Tibial nerve (tissue), 4 donors: ENCODE results near the gene CTNNB1. TPM values are rescaled to one million over a fixed set of nuclear protein-coding genes. Genes with fewer than 3 reads are reported as not detected.

Source experiments
- DNase-seq, 2 donors: peaks; one replicate each; pipeline ENCODE4 v3.0.0-alpha.2; 2019; ENCODE audit warnings: low spot score in 2 of 2
- H3K27ac ChIP-seq, 4 donors: fragments of 200-600 bp; sonication (generic) in 3 of 4; one replicate each; pipeline ENCODE4 v1.5.1; 2017 to 2019; ENCODE audit warnings: mild to moderate bottlenecking in 1 of 4
- H3K27me3 ChIP-seq, 2 donors: fragments of 200-600 bp; sonication (generic) in 1 of 2; one replicate each; pipeline versions ENCODE4 v1.5.1 to v1.6.0; 2017 to 2019
- H3K36me3 ChIP-seq, 3 donors: fragments of 200-600 bp; sonication (generic); one replicate each; pipeline ENCODE4 v1.5.1; 2018 to 2019
- H3K4me1 ChIP-seq, 4 donors: fragments of 200-600 bp; sonication (generic) in 3 of 4; one replicate each; pipeline ENCODE4 v1.5.1; 2017 to 2019
- H3K4me3 ChIP-seq, 4 donors: fragments of 200-600 bp; sonication (generic) in 3 of 4; one replicate each; pipeline ENCODE4 v1.5.1; 2017 to 2019; ENCODE audit warnings: mild to moderate bottlenecking in 1 of 4, moderate library complexity in 1 of 4
- H3K9me3 ChIP-seq, 4 donors: fragments of 200-600 bp; sonication (generic) in 3 of 4; one replicate each; pipeline ENCODE4 v1.5.1; 2017 to 2019
- EP300 ChIP-seq, 2 donors: sonication (generic); formaldehyde crosslinking; IDR thresholded peaks; one replicate each; pipeline ENCODE4 v1.6.1; 2017; ENCODE audit warnings: antibody characterized with exemption in 2 of 2, mild to moderate bottlenecking in 1 of 2
- POLR2A ChIP-seq, 2 donors: fragments of 450-650 bp; IDR thresholded peaks; one replicate each; pipeline ENCODE4 v1.6.1; 2017; ENCODE audit warnings: antibody characterized with exemption in 2 of 2, mild to moderate bottlenecking in 2 of 2, moderate library complexity in 2 of 2
- WGBS, 2 donors: methylation state at CpG; one replicate each; pipeline ENCODE4 v1.1.5; 2018; 5-methylcytosine and 5-hydroxymethylcytosine counted together
- total RNA-seq, 4 donors: library from RNA; depleted of rRNA; stranded (reverse); fragments of >200 nt; gene quantifications; one replicate each; pipeline ENCODE4 v1.1.0, GENCODE V29; 2016
- TF ChIP-seq, protein P1 (sequence below), 5 experiments: fragments of 200-600 bp in 3 of 5; fragments of 450-650 bp in 2 of 5; sonication (generic) in 3 of 5; IDR thresholded peaks; one replicate each; pipeline ENCODE4 v1.5.1; 2016 to 2019; ENCODE audit warnings: antibody characterized with exemption in 5 of 5, mild to moderate bottlenecking in 3 of 5, moderate library complexity in 2 of 5

The CTNNB1 gene
- total RNA-seq, 4 donors from 2014 or later = 411 to 548 (median 505) TPM

GRCh38 chr3:41207355-41207754 lies 8.1 kb downstream of the CTNNB1 start:
- WGBS, 2 donors = 16 to 17% methylated on average over 1 of the region's 1 CpG
- no peaks in the 10 kb centered on the region for H3K36me3 ChIP-seq
- H3K27ac ChIP-seq = peak overlapping the region in 1 of 4 donors; percentile 20
- no peak overlapping the region for H3K4me3 ChIP-seq
- no peak for DNase-seq
- peaks cover 0 to 81% (median 44%) of the 10 kb centered on the region in 4 donors for H3K4me1 ChIP-seq
- no peaks in the 10 kb centered on the region for H3K27me3 ChIP-seq
- TF ChIP-seq, protein P1, sequence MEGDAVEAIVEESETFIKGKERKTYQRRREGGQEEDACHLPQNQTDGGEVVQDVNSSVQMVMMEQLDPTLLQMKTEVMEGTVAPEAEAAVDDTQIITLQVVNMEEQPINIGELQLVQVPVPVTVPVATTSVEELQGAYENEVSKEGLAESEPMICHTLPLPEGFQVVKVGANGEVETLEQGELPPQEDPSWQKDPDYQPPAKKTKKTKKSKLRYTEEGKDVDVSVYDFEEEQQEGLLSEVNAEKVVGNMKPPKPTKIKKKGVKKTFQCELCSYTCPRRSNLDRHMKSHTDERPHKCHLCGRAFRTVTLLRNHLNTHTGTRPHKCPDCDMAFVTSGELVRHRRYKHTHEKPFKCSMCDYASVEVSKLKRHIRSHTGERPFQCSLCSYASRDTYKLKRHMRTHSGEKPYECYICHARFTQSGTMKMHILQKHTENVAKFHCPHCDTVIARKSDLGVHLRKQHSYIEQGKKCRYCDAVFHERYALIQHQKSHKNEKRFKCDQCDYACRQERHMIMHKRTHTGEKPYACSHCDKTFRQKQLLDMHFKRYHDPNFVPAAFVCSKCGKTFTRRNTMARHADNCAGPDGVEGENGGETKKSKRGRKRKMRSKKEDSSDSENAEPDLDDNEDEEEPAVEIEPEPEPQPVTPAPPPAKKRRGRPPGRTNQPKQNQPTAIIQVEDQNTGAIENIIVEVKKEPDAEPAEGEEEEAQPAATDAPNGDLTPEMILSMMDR (IDR thresholded peaks at IDR 0.05) = no peak
- TF ChIP-seq POLR2A (IDR thresholded peaks at IDR 0.05) = no peak
- TF ChIP-seq EP300 (IDR thresholded peaks at IDR 0.05) = no peak
- H3K9me3 ChIP-seq = no peaks in the 10 kb centered on the region

- peaks cover 0 to 76% (median 41%) of the 10 kb centered on the region in 4 donors for H3K4me1 ChIP-seq
- no peaks in the 10 kb centered on the region for H3K27me3 ChIP-seq
- DNase-seq = no peak
- H3K4me3 ChIP-seq = no peak overlapping the region
- TF ChIP-seq POLR2A (IDR thresholded peaks at IDR 0.05) (no peak), EP300 (IDR thresholded peaks at IDR 0.05) (no peak)
- TF ChIP-seq, protein P1 (IDR thresholded peaks at IDR 0.05) = no peak
- WGBS, 2 donors = 47 to 55% methylated on average over 7 of the region's 7 CpGs
- no peaks in the 10 kb centered on the region for H3K9me3 ChIP-seq
- H3K27ac ChIP-seq = no peak overlapping the region
- H3K36me3 ChIP-seq = no peaks in the 10 kb centered on the region
These were observed 9.4 kb downstream of the CTNNB1 start for GRCh38 chr3:41208507-41209220.

- Histone ChIP-seq H3K4me3 (no peak overlapping the region), H3K36me3 (no peaks in the 10 kb centered on the region), H3K4me1 (peaks cover 0 to 76% (median 40%) of the 10 kb centered on the region in 4 donors), H3K9me3 (no peaks in the 10 kb centered on the region), H3K27ac (no peak overlapping the region), H3K27me3 (no peaks in the 10 kb centered on the region)
- no peak for DNase-seq
- no peak for TF ChIP-seq EP300 (IDR thresholded peaks at IDR 0.05)
- TF ChIP-seq POLR2A (IDR thresholded peaks at IDR 0.05) = no peak
- TF ChIP-seq, protein P1 (IDR thresholded peaks at IDR 0.05) = no peak
- 84 to 87% methylated on average over 5 of the region's 5 CpGs for WGBS, 2 donors
These were observed 10.3 kb downstream of the CTNNB1 start for GRCh38 chr3:41209646-41210045.

GRCh38 chr3:41210966-41211365 lies 11.7 kb downstream of the CTNNB1 start:
- peaks cover 0 to 76% (median 38%) of the 10 kb centered on the region in 4 donors for H3K4me1 ChIP-seq

GRCh38 chr3:41212088-41212487 lies 12.8 kb downstream of the CTNNB1 start:
- peaks cover 0 to 75% (median 33%) of the 10 kb centered on the region in 4 donors for H3K4me1 ChIP-seq
- H3K9me3 ChIP-seq = no peaks in the 10 kb centered on the region
- H3K27ac ChIP-seq = no peak overlapping the region
- no peak for DNase-seq
- no peaks in the 10 kb centered on the region for H3K27me3 ChIP-seq
- H3K4me3 ChIP-seq = no peak overlapping the region
- 91 to 93% methylated on average over 2 of the region's 2 CpGs for WGBS, 2 donors
- H3K36me3 ChIP-seq = no peaks in the 10 kb centered on the region
- TF ChIP-seq POLR2A (IDR thresholded peaks at IDR 0.05) (no peak), EP300 (IDR thresholded peaks at IDR 0.05) (no peak)

More at GRCh38 chr3:41210966-41211365, 11.7 kb downstream of the CTNNB1 start:
- no peaks in the 10 kb centered on the region for H3K36me3 ChIP-seq
- TF ChIP-seq, protein P1 (IDR thresholded peaks at IDR 0.05) = no peak
- no peak for TF ChIP-seq POLR2A (IDR thresholded peaks at IDR 0.05)
- TF ChIP-seq EP300 (IDR thresholded peaks at IDR 0.05) = no peak
- H3K9me3 ChIP-seq = no peaks in the 10 kb centered on the region
- no peaks in the 10 kb centered on the region for H3K27me3 ChIP-seq
- H3K27ac ChIP-seq = no peak overlapping the region
- no peak for DNase-seq
- WGBS, 2 donors = 84 to 94% methylated on average over 5 of the region's 5 CpGs
- no peak overlapping the region for H3K4me3 ChIP-seq
